Stimulated activated CD8-positive, alpha-beta memory T cell treated with anti-CD3 and anti-CD28 coated beads, Interleukin-7, amount 100 ng/mL, for 1 hour (primary cell): Measurements from ENCODE around the gene ALOX12B.
"Not testable (repeated sequence)": the region's sequence is repeated elsewhere in the genome, so short reads cannot be mapped to it uniquely, and the experiment has no call there.

ENCODE experiments used
- DNase-seq, 2 donors: peaks; one replicate each; pipeline ENCODE4 v3.0.0-alpha.2; 2020; ENCODE audit warnings: low read depth in 2 of 2

ALOX12B gene

GRCh38 chr17:8064561-8065019 is 22.9 kb downstream of the ALOX12B start:
- DNase-seq: no peak

- no peak for DNase-seq
Observed at GRCh38 chr17:8063761-8064534, 23.6 kb downstream of the ALOX12B start.

GRCh38 chr17:8062807-8063483 is 24.6 kb downstream of the ALOX12B start:
- DNase-seq: no peak

- DNase-seq: no peak
Observed at GRCh38 chr17:8062435-8062806, 25.1 kb downstream of the ALOX12B start.

GRCh38 chr17:8061851-8062250 is 25.7 kb downstream of the ALOX12B start:
- not testable (repeated sequence) for DNase-seq

- DNase-seq: peak; percentile 28 to 36
Observed at GRCh38 chr17:8060274-8060673, 27.2 kb downstream of the ALOX12B start.

GRCh38 chr17:8059131-8059530 is 28.4 kb downstream of the ALOX12B start:
- no peak for DNase-seq

- no peak for DNase-seq
Observed at GRCh38 chr17:8057691-8058114, 29.8 kb downstream of the ALOX12B start.

GRCh38 chr17:8056976-8057625 is 30.4 kb downstream of the ALOX12B start:
- DNase-seq: no peak

GRCh38 chr17:8056232-8056975 is 31.1 kb downstream of the ALOX12B start:
- DNase-seq: peak; percentile 16 to 38

GRCh38 chr17:8055851-8056231 is 31.7 kb downstream of the ALOX12B start:
- no peak for DNase-seq

GRCh38 chr17:8053600-8053999 is 33.9 kb downstream of the ALOX12B start:
- DNase-seq: no peak

- no peak for DNase-seq
Observed at GRCh38 chr17:8052256-8053252, 35.0 kb downstream of the ALOX12B start.

- DNase-seq: no peak
Observed at GRCh38 chr17:8051831-8052230, 35.7 kb downstream of the ALOX12B start.

- no peak for DNase-seq
Observed at GRCh38 chr17:8048736-8049135, 38.8 kb downstream of the ALOX12B start.

- DNase-seq: no peak
Observed at GRCh38 chr17:8048236-8048635, 39.3 kb downstream of the ALOX12B start.

- DNase-seq: no peak
Observed at GRCh38 chr17:8047769-8048110, 39.8 kb downstream of the ALOX12B start.

- no peak for DNase-seq
Observed at GRCh38 chr17:8046929-8047768, 40.4 kb downstream of the ALOX12B start.

- no peak for DNase-seq
Observed at GRCh38 chr17:8046306-8046928, 41.1 kb downstream of the ALOX12B start.
